ENCODE data around the gene SHISAL1. TPM values are rescaled to one million over a fixed set of nuclear protein-coding genes. Genes with fewer than 3 reads are reported as not detected.

Gene SHISAL1
- 17.5 and 26.6 TPM in 2 replicates for total RNA-seq

GRCh38 chr22:44312766-44313165 lies at the start of gene SHISAL1:
Gene SHISAL1, minus strand, starts transcription at chr22:44312951. Its CDS starts 12,006 bp downstream, at chr22:44300945.

Other genes with a start within 250 kb of the SHISAL1 start
- gene PARVG, start 132.0 kb downstream of the SHISAL1 start, total RNA-seq = not detected in 2 replicates
- gene RTL6, start 185.3 kb upstream of the SHISAL1 start, total RNA-seq = 17.6 and 21.0 TPM in 2 replicates